WERI-Rb-1 (cell line): ENCODE data around the gene PATZ1.

ENCODE experiments used
- DNase-seq: peaks from one replicate; pipeline ENCODE4 v3.0.0-alpha.2; 2020
- H3K27ac ChIP-seq: fragments of 250-450 bp; sonication (Bioruptor Pico); 2 replicates; pipeline ENCODE4 v1.5.1; 2020; ENCODE audit warnings: mild to moderate bottlenecking, moderate library complexity
- H3K27me3 ChIP-seq: fragments of 250-450 bp; sonication (Bioruptor Pico); 2 replicates; pipeline ENCODE4 v1.5.1; 2021; ENCODE audit warnings: mild to moderate bottlenecking, low read depth, moderate library complexity; ENCODE audit not compliant: insufficient read depth, severe bottlenecking
- H3K36me3 ChIP-seq: fragments of 250-450 bp; sonication (Bioruptor Pico); 2 replicates; pipeline ENCODE4 v1.5.1; 2020; ENCODE audit warnings: mild to moderate bottlenecking, moderate library complexity
- H3K4me3 ChIP-seq: 2 replicates; pipeline ENCODE4 v1.5.1; 2011; ENCODE audit warnings: low read depth, mild to moderate bottlenecking, control low read depth, low read length
- H3K9me3 ChIP-seq: fragments of 250-450 bp; sonication (Bioruptor Pico); 2 replicates; pipeline ENCODE4 v1.5.1; 2021; ENCODE audit warnings: mild to moderate bottlenecking, moderate library complexity; ENCODE audit not compliant: severe bottlenecking
- TF ChIP-seq, protein P1 (sequence below): IDR thresholded peaks from 2 replicates; pipeline ENCODE4 v1.5.1; 2011; ENCODE audit warnings: low read depth, mild to moderate bottlenecking, control low read depth, inconsistent platforms, low read length

PATZ1 gene

DNA sequence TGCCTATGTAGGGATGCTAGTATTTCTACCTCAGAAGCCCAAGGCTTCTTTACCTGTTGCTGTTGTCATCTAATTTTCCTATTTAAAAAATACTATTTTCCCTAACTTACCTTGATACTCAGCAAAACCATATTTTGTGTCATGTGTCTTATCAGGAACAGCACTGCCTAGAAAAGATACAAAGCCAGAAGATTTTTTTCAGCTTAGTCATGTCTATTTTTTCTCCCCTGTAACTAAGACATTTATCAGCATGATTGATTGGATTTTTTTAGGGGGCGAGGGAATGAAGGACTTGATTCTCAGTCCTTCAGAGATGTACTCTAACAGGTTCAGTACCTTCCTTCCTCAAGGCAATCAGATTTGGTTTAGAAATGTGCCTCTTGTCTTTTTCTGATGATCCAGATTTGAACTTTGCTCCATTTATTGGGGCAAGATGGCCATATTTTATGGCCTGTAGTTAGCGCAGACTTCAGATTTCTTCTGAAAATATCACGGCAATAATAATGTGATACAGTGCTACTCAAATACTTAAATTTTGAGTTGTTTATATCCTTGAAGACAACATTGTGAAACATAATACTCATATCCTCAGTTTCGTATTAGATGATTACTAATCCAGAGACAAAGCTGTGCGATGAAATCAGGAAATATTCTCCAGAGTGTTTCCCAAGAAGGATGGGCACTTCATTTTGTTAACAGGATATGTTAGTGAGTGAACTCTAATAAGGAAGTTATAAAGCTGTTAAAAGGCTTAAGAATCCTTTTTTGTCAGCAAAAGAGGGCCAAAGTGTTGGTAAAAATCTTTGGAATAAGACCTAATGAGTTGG lies 50.1 kb downstream of the PATZ1 start:
- TF ChIP-seq, protein P1, sequence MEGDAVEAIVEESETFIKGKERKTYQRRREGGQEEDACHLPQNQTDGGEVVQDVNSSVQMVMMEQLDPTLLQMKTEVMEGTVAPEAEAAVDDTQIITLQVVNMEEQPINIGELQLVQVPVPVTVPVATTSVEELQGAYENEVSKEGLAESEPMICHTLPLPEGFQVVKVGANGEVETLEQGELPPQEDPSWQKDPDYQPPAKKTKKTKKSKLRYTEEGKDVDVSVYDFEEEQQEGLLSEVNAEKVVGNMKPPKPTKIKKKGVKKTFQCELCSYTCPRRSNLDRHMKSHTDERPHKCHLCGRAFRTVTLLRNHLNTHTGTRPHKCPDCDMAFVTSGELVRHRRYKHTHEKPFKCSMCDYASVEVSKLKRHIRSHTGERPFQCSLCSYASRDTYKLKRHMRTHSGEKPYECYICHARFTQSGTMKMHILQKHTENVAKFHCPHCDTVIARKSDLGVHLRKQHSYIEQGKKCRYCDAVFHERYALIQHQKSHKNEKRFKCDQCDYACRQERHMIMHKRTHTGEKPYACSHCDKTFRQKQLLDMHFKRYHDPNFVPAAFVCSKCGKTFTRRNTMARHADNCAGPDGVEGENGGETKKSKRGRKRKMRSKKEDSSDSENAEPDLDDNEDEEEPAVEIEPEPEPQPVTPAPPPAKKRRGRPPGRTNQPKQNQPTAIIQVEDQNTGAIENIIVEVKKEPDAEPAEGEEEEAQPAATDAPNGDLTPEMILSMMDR = no peak
- Histone ChIP-seq H3K36me3 (no peaks in the 10 kb centered on the region), H3K9me3 (no peaks in the 10 kb centered on the region), H3K27me3 (no peaks in the 10 kb centered on the region), H3K4me3 (no peak overlapping the region), H3K27ac (no peak overlapping the region)
- DNase-seq = no peak

DNA sequence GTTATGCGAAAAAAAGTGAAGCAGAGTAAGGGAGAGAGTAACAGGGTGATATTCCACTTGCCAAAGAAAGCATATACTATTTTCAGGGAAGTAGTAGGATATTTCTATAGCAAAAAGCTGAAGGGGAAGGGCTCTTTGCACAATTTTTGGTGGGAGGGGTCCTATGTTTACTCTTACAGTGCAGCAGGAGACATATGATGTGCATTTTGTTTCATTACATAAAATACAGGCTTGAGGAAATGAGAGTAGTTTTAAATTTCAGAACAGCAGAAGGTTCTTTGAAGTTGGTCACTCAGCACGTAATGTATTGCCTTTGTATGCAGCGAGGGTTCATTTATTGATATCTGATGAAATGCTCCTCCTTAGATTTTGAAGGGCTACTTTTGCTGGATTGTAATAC lies 50.8 kb downstream of the PATZ1 start:
- no peak overlapping the region for H3K4me3 ChIP-seq

DNA sequence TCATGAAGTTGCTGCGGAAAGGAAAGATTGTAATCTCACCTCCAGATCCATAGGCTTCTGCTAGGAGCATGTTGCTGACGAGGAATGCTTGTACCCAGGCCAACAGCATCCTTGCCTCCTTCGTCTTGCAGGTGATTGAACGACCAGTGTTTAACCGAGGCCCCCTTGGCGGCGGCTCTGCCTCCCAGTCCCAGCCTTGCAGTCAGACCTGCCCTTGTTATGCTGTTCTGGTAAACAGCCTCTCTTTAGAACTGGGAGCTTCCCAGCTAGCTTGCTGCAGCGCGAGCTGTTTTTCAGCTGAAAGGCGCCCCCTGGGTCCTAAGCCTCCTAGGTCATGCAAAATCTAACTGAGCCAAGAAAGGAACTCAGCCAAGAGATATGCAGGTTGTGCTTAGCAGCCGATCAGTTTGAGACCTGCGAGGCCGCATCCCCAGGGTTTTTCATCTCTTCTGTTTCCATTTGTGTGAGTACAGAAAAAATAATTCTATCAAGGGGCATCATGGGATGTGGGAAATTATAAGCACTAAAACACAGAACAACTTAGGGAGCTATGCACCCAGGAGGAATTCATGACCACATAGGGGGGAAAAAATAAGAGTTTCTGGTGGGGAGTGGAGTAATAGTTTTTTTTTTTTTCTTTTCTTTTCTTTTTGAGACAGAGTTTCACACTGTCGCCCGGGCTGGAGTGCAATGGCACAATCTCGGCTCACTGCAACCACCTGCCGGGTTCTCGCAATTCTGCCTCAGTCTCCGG lies 53.7 kb downstream of the PATZ1 start, which contains the start of gene PIK3IP1:
TSS of gene PIK3IP1 (minus strand) at position 253 of the 754 bp plus-strand sequence. CDS start at position 109, 144 bp downstream.
- Histone ChIP-seq H3K27ac (0 out of 2 replicates have a peak within 1 kb of the TSS, but pooled peaks have one; percentile 11), H3K9me3 (no peaks in the 10 kb centered on the region), H3K27me3 (no peaks in the 10 kb centered on the region), H3K4me3 (peak within 1 kb of the TSS; percentile 45), H3K36me3 (no peaks in the 10 kb centered on the region)
- peak; percentile 85 for DNase-seq
- TF ChIP-seq, protein P1 = peak; percentile 56; the same call in 1 of the 2 replicates

More for the DNA sequence above, 50.8 kb downstream of the PATZ1 start:
- DNase-seq = no peak
- Histone ChIP-seq H3K27me3 (no peaks in the 10 kb centered on the region), H3K27ac (no peak overlapping the region), H3K9me3 (no peaks in the 10 kb centered on the region), H3K36me3 (no peaks in the 10 kb centered on the region)
- TF ChIP-seq, protein P1 = no peak

DNA sequence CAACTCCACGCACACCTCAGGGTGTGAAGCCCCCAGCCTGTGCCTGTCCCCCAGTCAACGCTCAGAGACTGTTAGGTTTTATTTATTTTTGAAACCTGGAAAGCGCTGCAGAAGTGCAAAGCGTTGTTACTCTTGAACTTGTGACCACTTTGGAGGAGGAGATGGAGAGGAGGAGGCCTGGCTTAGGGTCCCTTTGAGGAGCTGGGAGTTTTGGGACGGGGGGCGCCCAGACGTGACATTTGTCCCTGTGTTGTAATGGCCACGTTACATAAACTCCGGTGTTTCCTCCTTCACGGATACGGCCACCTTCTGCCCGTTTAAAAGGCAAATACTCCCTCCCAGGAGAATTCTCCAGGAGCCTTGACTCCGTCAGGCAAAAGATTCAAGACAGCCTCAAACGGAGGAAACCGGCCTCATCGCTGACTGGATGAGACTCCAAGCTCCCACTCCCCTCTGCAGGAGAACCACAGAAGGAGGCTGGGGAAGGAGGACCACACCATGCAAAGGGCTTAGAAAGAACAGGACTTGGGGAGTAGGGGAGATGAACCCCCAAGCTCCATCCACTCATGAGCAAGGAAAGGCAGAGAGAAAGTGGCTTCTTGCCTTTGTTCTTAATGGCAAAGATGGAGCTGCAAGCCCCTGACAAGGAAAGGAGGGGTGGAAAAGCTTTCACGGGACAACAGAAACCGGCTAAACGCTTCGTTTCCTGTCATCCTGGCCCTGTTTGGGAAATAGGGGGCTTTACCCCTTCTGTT lies 54.5 kb downstream of the PATZ1 start:
- TF ChIP-seq, protein P1 = no peak
- H3K36me3 ChIP-seq = no peaks in the 10 kb centered on the region
- H3K27me3 ChIP-seq = no peaks in the 10 kb centered on the region
- peak overlapping the region; percentile 45 for H3K4me3 ChIP-seq
- no peak overlapping the region for H3K27ac ChIP-seq
- no peaks in the 10 kb centered on the region for H3K9me3 ChIP-seq
- no peak for DNase-seq

DNA sequence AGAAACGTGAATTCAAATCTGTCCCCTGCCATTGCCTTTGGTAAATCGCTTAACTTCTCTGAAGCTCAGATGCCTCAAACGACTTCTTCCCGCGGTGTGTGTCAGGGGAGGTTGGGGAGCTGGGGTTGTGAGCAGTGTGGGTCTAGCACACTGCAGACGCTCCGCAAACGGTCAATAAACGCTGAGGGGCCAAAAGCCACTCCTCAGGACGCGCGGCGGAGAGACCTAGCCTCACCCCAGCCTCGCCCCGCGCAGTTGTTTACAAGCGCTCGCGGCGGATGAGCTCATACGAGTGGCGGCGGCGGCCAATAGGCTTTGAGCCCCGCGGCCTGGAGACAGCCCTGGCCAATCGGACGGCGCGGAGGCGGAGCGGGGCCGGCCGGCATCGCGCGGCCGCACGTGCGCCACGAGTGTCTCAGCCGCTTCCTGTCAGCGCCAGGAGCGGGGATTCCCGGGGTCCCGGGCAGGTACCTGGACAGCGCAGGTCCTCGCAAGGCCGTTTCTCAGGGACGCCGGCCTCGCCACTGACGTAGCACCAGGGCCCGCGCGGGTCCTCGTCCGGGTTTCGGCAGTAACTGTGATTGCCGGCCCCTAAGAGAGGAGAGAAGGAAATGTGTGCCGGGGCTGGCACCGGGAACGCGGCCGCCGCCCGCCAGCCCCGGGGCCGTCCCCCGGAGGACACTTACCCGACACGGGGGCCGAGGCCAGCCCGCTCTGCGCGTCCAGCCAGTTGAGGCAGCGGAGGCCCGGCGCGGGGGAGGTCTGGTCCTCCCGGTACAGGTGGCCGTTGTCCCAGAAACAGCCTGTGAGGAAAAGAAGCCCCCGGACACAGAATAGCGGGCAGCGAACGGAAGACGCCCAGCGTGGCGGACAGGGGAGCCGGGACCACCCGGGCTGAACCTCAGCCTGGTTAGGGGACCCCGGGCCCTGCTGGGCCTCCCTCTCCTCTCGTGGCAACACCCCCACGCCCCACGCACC lies 55.4 kb downstream of the PATZ1 start:
- H3K27me3 ChIP-seq = no peaks in the 10 kb centered on the region
- H3K36me3 ChIP-seq = no peaks in the 10 kb centered on the region
- peak overlapping the region; percentile 74 for H3K27ac ChIP-seq
- H3K4me3 ChIP-seq = peak overlapping the region; percentile 45
- DNase-seq = peak; percentile 93
- TF ChIP-seq, protein P1 = no peak
- H3K9me3 ChIP-seq = no peaks in the 10 kb centered on the region
